Lower leg skin (tissue), 3 donors: Measurements from ENCODE around the gene CLIC3.

Experiments used
- POLR2A ChIP-seq, 2 donors: fragments of 450-650 bp; IDR thresholded peaks; one replicate each; pipeline ENCODE4 v1.6.1; 2016 to 2017; ENCODE audit warnings: antibody characterized with exemption in 2 of 2, mild to moderate bottlenecking in 1 of 2, moderate library complexity in 1 of 2
- TF ChIP-seq, protein P1 (sequence below), 3 donors: fragments of 450-650 bp; IDR thresholded peaks; one replicate each; pipeline ENCODE4 v1.5.1; 2016; ENCODE audit warnings: antibody characterized with exemption in 3 of 3, mild to moderate bottlenecking in 3 of 3, moderate library complexity in 2 of 3

GRCh38 chr9:136955202-136955942 is 41.0 kb downstream of the CLIC3 start:
- TF ChIP-seq, protein P1, sequence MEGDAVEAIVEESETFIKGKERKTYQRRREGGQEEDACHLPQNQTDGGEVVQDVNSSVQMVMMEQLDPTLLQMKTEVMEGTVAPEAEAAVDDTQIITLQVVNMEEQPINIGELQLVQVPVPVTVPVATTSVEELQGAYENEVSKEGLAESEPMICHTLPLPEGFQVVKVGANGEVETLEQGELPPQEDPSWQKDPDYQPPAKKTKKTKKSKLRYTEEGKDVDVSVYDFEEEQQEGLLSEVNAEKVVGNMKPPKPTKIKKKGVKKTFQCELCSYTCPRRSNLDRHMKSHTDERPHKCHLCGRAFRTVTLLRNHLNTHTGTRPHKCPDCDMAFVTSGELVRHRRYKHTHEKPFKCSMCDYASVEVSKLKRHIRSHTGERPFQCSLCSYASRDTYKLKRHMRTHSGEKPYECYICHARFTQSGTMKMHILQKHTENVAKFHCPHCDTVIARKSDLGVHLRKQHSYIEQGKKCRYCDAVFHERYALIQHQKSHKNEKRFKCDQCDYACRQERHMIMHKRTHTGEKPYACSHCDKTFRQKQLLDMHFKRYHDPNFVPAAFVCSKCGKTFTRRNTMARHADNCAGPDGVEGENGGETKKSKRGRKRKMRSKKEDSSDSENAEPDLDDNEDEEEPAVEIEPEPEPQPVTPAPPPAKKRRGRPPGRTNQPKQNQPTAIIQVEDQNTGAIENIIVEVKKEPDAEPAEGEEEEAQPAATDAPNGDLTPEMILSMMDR (IDR thresholded peaks at IDR 0.05): no peak
- no peak for TF ChIP-seq POLR2A (IDR thresholded peaks at IDR 0.05)
